ENCODE measurements around the gene MRPL10. TPM values are rescaled to one million over a fixed set of nuclear protein-coding genes. Genes with fewer than 3 reads are reported as not detected.

MRPL10 gene
- total RNA-seq, 1 experiment from 2014 or later = 112 TPM

Other genes with a start within 250 kb of the MRPL10 start
- 526 TPM for gene KPNB1, start 181.6 kb downstream of the MRPL10 start, total RNA-seq (2021; ENCODE audit: unreplicated experiment)
- 12.4 TPM for gene TBKBP1, start 137.4 kb downstream of the MRPL10 start, total RNA-seq (2021; ENCODE audit: unreplicated experiment)
- 0.20 TPM for gene TBX21, start 98.3 kb downstream of the MRPL10 start, total RNA-seq (2021; ENCODE audit: unreplicated experiment)
- 20.5 TPM for gene OSBPL7, start 9.7 kb downstream of the MRPL10 start, total RNA-seq (2021; ENCODE audit: unreplicated experiment)
- gene LRRC46, start 129 bp upstream of the MRPL10 start, total RNA-seq (2021; ENCODE audit: unreplicated experiment) = 0.76 TPM
- gene SCRN2, start 9.7 kb upstream of the MRPL10 start, total RNA-seq (2021; ENCODE audit: unreplicated experiment) = 53.2 TPM
- 10.8 TPM for gene SP6, start 19.6 kb upstream of the MRPL10 start, total RNA-seq (2021; ENCODE audit: unreplicated experiment)
- 22.2 TPM for gene SP2, start 64.7 kb upstream of the MRPL10 start, total RNA-seq (2021; ENCODE audit: unreplicated experiment)
- 74.9 TPM for gene PNPO, start 110.0 kb upstream of the MRPL10 start, total RNA-seq (2021; ENCODE audit: unreplicated experiment)
- gene PRR15L, start 126.3 kb upstream of the MRPL10 start, total RNA-seq (2021; ENCODE audit: unreplicated experiment) = 0.34 TPM
- 255 TPM for gene CDK5RAP3, start 139.6 kb upstream of the MRPL10 start, total RNA-seq (2021; ENCODE audit: unreplicated experiment)
- gene COPZ2, start 206.3 kb upstream of the MRPL10 start, total RNA-seq (2021; ENCODE audit: unreplicated experiment) = not detected
- 135 TPM for gene NFE2L1, start 216.8 kb upstream of the MRPL10 start, total RNA-seq (2021; ENCODE audit: unreplicated experiment)

All from HCT116 (cell line).